WI38 (cell line): ENCODE results near the gene SCOC.

Experiments used
- H3K4me3 ChIP-seq: 2 replicates; pipeline ENCODE4 v1.5.1; 2011; ENCODE audit warnings: low read depth, mild to moderate bottlenecking, control low read depth, low read length
- TF ChIP-seq, protein P1 (sequence below): IDR thresholded peaks from 2 replicates; pipeline ENCODE4 v1.5.1; 2012; ENCODE audit warnings: low read depth, mild to moderate bottlenecking, control low read depth, low read length

The SCOC gene

DNA sequence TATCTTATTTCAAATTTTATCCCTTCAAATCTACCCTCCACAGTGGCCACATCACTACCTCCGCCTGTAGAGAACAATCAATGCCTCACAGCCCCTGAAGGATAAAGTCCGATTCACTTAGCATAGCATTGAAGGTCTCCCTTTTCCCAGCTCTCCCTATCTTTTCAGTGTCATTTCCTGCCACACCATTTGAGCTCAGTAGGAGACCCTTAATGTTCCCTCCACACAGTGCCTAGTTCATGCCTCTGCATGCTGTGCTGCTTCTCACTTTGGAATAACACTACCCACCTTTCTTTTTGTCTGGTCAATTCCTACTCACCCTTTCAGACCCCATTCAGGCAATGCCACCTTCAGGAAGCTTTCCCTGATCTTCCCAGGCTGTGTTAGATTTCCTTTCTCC lies 23.6 kb upstream of the SCOC start:
- no peak overlapping the region for H3K4me3 ChIP-seq
- TF ChIP-seq, protein P1, sequence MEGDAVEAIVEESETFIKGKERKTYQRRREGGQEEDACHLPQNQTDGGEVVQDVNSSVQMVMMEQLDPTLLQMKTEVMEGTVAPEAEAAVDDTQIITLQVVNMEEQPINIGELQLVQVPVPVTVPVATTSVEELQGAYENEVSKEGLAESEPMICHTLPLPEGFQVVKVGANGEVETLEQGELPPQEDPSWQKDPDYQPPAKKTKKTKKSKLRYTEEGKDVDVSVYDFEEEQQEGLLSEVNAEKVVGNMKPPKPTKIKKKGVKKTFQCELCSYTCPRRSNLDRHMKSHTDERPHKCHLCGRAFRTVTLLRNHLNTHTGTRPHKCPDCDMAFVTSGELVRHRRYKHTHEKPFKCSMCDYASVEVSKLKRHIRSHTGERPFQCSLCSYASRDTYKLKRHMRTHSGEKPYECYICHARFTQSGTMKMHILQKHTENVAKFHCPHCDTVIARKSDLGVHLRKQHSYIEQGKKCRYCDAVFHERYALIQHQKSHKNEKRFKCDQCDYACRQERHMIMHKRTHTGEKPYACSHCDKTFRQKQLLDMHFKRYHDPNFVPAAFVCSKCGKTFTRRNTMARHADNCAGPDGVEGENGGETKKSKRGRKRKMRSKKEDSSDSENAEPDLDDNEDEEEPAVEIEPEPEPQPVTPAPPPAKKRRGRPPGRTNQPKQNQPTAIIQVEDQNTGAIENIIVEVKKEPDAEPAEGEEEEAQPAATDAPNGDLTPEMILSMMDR, result no peak

DNA sequence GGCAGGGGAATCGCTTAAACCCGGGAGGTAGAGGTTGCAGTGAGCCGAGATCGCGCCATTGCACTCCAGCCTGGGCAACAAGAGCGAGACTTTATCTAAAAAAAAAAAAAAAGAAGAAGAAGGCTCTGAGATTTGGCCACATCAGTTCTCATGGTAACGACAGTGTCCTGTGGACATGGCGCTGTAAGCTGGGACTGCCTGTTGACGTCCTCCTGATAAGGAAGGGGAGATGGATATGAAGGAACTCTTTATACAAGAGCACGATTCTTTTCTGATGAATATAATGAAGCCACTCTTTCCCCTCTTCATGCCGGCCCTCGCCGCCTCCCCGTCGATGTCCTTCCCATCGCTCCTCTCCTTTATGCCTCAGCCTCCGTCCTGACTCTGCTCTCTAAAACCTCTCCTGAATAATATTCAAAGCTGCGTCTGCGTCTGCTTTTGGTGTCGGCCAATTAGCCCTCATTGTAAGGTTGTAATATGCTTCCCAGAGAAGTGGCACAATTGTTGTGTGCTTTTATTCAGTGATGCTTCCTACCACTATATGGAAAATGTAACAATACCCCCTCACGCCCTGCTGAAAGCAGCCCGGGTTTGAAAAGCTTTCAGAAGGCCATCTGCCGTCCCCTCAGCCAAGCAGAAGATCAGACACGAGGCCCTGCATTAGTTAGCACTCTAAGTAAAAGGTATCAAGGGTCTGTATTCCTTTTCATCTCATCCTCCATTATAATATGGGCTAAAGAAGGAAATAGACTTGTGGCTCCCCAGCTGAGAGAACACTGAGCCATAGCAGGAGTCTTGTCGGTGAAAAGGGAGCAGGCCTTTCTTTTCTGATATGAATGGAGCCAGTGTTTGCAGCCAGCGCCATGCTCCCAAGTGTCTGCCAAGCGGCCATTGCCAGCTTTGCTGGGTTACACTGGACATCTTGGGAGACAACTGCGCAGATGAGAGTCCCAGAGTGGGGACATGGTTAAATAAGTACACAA lies 22.1 kb upstream of the SCOC start:
- no peak overlapping the region for H3K4me3 ChIP-seq
- TF ChIP-seq, protein P1, result no peak

GRCh38 chr4:140353786-140354185 lies 19.7 kb upstream of the SCOC start:
- TF ChIP-seq, protein P1, result no peak
- no peak overlapping the region for H3K4me3 ChIP-seq

DNA sequence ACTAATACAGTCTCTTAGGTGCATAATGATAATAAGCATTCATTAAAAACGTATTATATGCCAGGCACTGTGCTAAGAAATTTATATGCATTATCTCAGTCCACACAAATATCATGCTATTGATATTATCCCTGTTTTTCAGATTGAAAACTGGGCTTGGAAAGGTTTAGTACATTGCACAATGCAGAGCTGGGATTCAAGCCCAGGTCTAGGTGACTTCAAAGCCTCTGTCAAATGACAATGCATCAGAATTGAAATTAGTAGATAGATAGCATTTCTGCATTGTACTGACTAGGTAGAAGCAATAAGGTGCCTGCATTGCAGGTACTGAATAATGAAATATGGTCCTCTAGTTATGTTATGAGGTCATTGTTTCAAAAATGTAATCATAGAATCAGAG lies 18.2 kb upstream of the SCOC start:
- TF ChIP-seq, protein P1, result no peak
- no peak overlapping the region for H3K4me3 ChIP-seq

DNA sequence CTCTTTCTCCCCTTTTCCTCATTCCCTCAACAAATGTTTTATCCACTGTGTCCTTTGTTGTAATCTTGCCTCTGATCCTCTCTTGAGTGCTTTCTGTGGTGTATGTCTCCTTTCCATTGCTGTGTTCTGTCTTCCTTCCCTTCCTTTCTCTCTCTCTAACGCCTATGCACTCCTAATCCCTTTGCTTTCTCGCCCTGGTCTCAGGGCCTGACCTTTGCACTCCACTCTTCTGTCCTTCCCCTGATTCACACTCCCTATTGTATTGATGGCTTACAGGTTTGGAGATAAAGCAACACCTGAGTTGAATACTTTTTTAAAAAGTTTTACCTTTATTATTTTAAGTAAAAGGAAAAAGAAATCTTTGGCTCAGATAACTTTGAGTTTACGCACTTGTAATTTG lies 15.6 kb upstream of the SCOC start:
- TF ChIP-seq, protein P1, result no peak
- no peak overlapping the region for H3K4me3 ChIP-seq

DNA sequence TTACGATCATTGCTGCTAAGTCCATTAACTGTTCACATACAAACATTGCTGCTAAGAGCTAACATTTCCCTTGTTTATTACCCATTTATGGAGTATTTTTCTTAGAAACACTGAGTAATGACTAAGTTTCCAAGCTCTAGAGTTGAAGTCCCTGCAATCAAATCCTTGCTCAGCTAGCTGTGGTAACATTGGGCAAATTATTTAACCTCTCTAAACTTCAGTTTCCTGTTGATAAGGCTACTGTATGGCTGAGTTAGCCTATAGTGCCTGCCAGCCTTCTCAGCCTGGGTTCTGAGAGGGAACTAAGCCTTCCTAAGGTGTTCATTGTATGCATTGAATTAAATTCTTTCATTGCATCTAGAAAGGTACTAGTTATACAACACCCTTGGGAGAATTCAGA lies 15.2 kb upstream of the SCOC start:
- TF ChIP-seq, protein P1, result no peak
- H3K4me3 ChIP-seq, result no peak overlapping the region

DNA sequence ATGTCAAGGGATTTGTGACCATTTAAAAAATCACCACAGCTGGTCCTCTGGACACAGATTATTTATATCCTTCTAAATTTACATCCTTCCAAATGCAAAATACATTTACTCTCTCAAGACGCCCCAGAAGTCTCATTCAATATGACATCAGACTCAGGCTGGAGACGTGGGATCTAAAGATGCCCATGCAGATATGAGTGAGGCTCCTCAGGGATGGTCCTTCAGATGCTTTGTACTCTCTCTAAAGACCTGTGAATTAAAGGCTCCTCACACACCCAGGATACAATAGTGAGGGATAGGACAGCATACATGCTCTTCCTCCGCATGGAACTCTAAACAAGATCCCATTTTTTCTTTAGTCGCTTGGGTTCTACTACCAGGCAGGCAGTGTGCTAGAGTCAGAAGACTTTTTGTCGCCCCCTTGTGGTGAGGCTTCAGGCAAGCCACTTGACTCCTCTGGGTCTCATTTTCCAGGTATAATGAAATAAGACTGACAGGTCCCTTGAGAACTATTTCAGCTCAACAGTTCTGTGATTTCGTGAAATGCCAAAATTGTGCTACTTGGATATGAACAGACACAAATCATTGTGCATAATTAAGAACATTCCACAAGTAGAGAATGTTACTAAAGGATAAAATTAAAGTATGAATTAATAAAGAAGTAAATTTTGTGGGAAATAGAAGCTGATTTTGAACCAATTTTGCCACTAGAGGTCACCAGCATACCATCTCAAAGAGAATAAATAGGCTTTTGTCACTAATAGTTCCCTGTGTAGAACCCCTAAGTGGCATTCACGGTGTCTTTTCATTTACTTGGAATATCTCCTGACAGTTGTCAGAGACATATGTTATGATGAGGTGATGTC lies 13.7 kb upstream of the SCOC start:
- no peak overlapping the region for H3K4me3 ChIP-seq
- TF ChIP-seq, protein P1, result peak; percentile 62; the same call in 1 of the 2 replicates
